COLO829 (cell line): ENCODE measurements around the gene SH3D19.
"Not testable (repeated sequence)": the region's sequence is repeated elsewhere in the genome, so short reads cannot be mapped to it uniquely, and the experiment has no call there.

ENCODE experiments used
- DNase-seq: peaks from one replicate; pipeline ENCODE4 v3.0.0; 2012; ENCODE audit warnings: low spot score

Gene SH3D19

GRCh38 chr4:151321586-151321985 is 3.8 kb downstream of the SH3D19 start:
- no peak for DNase-seq

GRCh38 chr4:151319490-151319889 is 5.9 kb downstream of the SH3D19 start:
- DNase-seq: no peak

DNA sequence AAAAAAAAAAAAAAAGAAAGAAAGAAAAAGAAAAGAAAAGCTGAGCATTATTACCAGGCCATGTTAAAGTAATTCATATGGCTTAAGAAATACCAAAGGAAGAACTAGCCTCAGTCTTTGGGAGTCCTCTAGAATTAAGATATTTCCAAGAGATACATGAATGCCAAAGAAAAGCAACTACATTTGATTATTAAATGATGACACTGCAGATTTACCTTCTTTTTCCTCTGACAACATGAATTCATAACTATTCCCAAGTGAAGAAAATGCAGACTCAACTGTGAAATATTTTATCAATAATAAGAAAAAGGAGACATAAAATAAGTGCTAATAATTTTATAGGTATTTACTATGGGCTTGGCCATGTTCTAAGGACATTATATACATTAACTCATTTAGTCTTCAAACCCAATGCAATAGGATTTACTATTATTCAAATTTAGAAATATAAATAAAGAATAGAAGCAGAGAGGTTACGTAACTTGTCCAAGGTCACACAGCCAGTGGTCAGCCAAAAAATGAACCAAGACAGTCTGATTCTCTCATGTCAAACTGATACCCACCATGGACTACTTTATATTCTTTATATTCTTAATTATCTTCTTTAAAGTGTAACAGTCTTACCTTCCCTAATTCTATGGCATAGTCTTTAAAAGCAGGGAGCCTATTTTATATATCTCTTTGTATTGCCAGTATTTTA is 6.9 kb downstream of the SH3D19 start:
- no peak for DNase-seq

GRCh38 chr4:151316645-151317044 is 8.8 kb downstream of the SH3D19 start:
- DNase-seq: no peak

- DNase-seq: peak; percentile 45
Observed at GRCh38 chr4:151315212-151315886, 10.1 kb downstream of the SH3D19 start.

DNA sequence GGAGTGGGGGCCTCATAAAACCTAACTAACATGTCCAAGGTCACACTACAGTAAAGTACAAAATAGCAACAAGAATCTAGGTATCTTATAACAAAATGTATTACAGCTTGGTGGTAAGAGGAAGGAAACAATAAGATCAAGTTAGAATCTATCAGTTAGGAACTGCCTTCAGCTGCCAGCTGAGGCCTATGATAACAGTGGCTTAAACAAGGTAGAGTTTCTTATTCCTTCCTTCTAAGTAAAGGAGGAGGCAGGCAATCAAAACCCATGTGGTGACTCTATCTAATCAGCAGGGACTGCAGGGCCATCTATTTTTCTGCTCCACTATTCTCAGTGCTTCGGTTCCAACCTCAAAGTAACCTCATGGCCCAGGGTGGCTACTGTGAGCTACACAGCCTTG is 10.9 kb downstream of the SH3D19 start:
- DNase-seq: no peak

DNA sequence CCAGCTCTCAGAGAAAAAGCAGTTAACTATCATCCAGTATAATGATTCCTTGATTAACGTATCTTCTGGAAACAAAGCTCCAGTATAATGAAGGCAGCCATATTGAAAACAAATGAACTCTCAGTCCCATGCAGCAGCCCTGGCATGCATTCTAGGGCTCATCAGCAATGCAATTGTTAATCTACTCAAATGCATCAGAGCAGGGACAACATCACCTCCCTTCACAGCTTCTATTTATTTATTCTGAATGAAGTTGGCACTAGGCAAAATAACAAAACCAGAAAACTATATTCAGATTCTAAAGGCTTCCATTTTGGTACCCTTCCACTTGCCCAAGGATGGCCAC is 11.4 kb downstream of the SH3D19 start:
- no peak for DNase-seq

- no peak for DNase-seq
Observed at GRCh38 chr4:151313306-151314009, 11.9 kb downstream of the SH3D19 start.

- DNase-seq: no peak
Observed at GRCh38 chr4:151310124-151310728, 15.2 kb downstream of the SH3D19 start.

DNA sequence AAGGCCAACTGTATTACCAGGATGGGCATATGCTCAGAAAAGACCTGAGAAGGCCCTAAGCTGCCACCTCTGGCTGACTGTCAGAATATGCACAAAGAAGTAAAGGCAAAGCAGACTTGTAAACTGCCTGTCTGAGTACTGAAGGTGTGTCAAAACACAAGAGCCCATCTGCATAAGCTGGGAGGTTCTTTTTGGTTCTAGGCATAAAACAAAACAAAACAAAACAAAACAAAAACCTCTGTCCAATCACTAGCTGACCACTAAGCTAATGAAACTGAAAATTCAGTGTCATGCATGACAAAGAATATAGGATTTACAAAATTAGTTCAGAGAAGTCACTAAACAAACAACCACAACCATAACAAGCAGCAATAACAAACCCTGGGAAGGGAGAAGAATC is 20.6 kb downstream of the SH3D19 start:
- no peak for DNase-seq

DNA sequence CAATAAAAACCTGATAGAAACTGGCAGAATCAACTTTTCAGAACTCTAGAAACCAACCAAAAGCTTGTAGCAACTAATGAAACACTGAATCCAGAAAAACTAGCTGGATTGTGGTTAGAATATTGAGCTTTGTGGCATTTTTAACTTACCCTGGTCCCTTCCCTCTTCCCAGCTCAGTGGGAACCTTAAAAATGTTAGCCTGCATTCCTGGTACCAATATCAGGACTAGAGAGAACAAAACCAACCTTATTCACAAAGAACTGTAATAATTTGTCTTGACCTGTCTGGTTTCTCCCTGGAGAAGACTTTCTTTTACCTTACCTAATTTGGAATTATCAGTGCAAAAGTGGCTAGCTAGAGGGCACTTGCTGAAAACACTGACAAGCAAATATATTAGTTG is 21.2 kb downstream of the SH3D19 start:
- DNase-seq: no peak

DNA sequence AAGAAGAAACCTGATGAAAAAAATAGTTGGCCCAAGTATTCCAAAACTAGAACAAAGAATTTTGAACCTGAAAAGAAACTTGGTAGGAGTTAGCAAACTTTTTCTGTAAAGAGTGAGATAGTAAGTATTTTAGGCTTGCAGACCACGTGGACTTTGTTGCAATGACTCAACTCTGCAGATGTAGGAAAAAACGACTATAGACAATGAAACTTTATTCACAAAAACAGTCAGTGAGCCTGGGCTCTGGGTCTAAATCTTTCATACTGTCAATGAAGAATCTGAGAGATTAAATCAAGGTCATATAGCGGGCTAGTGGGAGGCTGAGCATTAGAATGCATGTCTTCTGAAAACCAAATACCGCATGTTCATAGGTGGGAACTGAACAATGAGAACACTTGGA is 23.0 kb downstream of the SH3D19 start:
- peak; percentile 78 for DNase-seq

DNA sequence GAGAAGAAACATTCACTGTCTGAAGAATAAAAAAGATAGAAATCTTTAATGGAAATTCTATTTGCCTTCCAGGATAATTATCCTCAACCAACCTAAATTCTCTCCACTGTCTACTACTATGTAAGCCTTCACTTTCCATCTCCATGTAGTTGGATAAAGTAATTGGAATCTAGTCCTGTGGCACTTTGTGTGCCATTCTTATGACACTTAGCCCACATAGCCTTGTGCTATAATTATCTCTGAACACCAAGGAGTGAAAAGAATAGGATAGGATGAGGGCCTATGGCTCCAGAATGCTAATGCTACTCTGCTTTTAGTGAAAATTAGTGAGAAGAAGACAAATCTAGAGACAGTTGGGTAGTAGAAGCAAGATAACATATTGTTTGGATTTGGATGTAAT is 28.2 kb downstream of the SH3D19 start:
- no peak for DNase-seq

GRCh38 chr4:151296227-151296626 is 29.2 kb downstream of the SH3D19 start:
- DNase-seq: no peak

GRCh38 chr4:151294833-151295496 is 30.4 kb downstream of the SH3D19 start:
- no peak for DNase-seq

DNA sequence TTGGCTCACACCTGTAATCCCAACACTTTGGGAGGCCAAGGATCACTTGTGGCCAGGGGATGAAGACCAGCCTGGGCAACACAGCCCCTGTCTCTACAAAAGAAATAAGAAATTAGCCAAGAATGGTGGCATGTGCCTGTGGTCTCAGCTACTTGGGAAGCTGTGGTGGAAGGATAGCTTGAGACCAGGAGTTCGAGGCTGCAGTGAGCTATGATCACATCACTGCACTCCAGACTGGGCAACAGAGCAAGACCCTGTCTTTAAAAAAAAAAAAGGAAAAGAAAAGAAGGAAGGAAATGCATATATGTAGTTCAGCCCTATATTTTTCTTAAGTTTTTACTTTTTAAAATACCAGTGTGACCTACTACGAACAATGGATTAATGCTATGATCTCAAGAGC is 33.4 kb downstream of the SH3D19 start:
- no peak for DNase-seq

GRCh38 chr4:151291485-151291884 is 33.9 kb downstream of the SH3D19 start:
- peak; percentile 70 for DNase-seq

DNA sequence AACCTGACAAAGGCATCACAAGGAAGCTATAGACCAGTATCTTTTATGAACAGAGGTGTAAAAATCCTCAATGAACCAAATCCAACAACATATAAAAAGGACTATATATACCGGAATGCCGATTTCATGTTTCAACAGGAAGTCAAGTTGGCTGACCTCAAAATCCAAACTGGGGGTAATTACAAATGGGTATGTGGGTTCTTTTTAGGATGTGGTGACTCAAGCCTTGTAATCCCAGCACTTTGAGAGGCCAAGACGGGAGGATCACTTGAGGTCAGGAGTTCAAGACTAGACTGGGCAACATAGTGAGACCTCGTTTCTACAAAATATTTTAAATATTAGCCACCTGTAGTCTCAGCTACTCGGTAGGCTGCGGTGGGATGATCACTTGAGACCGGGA is 38.0 kb downstream of the SH3D19 start:
- no peak for DNase-seq

DNA sequence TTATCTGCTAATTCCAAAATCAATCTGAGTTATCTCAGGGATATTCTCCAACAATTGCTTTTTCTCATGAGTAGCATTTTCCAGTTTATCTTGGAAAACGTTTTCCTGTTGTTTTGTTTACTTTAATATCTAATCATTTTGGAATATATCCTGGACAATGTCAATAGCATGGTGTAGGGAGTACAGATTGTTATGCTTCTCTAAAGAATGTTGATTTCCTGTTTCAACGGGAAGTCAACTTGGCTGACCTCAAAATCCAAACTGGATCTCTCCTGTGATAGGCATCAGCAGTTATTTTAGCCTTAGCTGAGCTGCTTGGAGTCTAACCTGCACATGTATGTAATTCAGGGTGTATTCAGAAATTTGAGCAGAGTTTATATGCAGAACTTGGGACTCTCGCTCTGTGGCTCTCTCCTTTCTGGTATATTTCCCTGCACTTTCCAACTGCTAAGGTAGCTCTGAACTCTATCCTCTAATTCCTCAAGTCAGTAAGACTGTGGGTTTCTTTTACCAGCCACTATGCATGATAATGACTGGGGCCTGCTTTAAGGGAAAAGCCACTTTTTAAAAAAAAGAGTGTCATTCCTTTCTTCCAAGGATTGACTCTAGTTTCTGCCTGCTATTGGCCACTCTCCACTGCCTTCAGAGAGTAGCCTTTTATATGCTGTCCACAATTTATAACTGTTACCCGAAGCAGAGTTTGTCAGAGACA is 40.7 kb downstream of the SH3D19 start:
- DNase-seq: no peak

DNA sequence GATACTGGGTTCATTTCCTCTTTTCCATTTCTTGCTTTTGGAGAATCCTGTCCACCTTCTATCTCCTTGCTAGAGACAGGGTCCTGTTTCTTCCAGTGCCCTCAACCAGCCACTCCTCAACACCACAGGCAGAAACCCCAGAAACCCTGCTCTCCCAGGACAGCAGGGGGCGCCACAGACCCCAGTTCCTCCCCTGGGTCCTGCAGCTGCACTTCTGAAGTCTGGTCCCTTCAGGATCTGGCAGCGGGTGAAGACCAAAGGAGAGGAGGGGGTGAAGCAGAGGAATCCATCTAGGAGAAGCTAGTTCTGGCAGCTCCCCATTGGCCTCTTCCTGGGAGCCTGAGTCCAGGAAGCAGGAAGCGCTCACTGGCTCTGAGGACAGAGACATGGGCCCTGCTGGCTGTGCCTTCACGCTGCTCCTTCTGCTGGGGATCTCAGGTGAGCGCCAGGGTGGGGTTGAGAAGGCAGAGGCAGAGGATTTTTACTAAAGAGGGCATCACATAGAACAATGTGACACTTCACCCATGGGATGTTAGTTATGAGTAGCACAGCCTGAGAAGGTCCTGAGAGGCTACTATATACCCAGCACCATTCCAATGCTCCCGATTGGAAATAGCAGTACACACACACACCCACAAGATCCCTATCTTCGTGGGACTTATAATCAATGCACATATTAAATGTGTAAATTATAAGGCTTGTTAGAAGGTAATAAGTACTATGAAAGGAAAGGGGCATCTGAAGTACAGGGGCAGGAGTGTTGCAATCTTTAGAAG is 48.4 kb downstream of the SH3D19 start, which contains the start of gene PRSS48:
Gene PRSS48 (plus strand): TSS at position 375 of the 776 bp plus-strand sequence. CDS start 12 bp downstream, at position 387.
- DNase-seq: peak; percentile 63

- DNase-seq: not testable (repeated sequence)
Observed at GRCh38 chr4:151268905-151269304, 56.5 kb downstream of the SH3D19 start.
